ENCODE measurements around the gene FH.

Gene FH

GRCh38 chr1:241519308-241520079 lies at the start of gene FH:
Gene FH, minus strand, starts transcription at chr1:241519755. Its CDS starts 33 bp downstream, at chr1:241519722.
- peak; percentile 95 for DNase-seq

DNA sequence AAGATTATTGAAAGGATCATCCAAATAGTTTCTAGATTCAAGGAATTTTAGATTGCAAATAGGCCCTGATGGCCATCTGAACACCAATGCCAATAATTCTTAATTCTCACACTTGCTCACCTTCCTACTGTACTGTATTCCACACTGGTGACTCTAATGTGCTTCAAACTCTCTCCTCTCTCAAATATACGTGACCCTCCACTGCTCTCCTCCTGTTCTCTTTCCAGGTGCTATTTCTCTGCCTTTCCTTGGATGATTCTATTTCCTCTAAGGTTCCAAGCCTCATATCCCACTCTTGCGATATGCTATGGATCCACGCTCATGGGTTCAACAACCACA lies 41.3 kb upstream of the FH start:
- DNase-seq, result no peak

GRCh38 chr1:241560146-241560848 lies 40.7 kb upstream of the FH start:
- DNase-seq, result no peak

GRCh38 chr1:241557551-241558193 lies 38.1 kb upstream of the FH start:
- no peak for DNase-seq

DNA sequence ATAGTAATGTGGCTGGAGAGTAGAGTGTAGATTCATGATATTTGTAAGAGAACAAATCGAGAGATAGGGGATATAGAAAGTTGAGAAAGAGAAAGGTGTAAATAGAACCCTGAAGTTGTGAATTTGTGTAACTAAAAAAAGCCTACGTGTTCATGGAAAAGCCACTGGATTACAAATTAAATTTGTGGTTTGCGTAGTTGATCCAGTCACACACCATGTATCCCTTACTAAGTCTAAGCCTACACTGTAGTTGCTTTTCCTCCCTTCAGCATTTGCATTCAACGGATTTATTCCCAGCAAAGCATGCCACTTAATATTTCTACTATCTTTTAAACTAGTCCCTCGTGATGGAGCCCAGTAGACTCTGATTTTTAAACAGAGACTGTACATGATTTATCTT lies 37.5 kb upstream of the FH start:
- no peak for DNase-seq

DNA sequence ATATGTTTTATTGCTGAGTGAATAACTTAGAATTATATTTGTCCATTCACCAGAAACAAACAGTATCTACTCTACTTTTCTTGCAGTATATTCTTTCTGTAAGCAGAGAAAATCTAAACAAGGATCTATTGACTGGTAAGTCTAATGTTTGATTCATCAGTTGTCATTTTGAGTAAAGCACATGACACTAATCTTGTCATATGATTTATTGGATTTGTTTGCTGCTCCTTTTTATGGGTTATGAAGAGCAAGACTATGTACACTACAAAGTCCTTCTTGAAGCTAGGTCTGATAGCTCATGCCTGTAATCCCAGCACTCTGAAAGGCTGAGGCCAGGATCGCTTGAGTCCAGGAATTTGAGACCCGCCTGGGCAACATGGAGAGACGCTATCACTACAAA lies 36.0 kb upstream of the FH start:
- no peak for DNase-seq

DNA sequence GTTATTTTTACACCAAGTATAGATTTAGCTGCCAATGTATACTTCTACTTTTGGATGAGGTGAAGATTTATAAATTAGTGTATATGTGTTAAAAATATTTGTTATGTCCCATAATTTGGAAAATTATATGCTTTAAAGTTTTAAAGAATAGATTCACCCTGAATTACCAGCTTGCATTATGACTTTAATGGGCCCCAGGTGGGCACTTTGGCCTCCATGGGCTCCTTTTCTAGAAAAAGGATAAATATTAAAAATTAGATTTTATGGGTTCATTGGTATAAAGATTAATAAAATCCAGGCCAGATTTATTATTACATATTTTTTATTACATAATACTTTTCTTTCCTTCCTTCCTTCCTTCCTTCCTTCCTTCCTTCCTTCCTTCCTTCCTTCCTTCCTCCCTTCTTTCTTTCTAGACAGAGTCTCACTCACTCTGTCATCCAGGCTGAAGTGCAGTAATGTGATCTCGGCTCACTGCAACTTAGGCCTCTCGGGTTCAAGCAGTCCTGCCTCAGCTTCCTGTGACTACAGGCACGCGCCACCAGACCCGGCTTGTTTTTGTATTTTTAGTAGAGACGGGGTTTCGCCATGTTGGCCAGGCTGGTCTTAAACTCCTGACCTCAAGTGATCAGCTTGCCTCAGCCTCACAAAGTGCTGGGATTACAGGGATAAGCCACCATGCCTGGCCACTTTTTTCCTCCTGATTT lies 34.5 kb upstream of the FH start:
- no peak for DNase-seq

DNA sequence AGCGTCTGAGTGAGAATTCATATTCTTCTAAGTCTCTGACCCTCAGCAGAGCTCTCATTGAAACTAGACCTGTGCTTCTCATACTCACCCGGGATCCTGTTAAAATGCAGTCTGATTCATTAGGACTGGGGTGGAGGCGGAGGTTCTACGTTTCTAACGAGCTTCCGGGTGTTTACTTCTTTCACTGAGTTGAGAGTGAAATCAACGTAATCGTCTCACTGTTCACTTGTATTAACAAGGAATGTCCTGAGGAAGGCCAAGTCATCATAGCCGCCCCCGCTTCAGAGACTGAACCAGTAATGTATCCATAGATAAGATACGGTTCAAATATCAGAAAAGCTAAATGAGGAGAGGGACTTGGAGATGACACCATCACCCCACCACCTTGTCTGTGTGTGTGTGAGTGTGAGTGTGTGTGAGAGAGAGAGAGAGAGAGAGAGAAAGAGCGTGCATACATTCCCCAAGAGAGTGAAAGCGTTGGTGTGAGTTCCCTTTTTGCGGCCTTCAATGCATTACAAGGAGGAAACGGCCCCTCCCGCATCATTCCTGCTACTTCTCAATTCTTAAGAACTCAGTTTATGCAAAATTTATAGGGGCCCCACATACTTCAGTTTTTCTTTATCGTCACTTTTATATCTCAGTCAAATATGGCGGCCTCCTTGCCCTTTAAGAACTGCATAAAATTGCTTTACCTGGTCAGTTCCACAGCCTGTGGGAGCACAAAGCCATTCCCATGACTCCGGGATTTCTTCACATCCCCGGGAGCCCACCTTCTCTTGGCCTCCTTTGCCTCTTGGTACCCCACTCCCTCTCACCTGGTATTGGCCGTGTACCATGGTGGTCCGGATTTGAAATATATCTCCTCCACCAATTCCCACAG lies 32.4 kb upstream of the FH start:
- peak; percentile 79 for DNase-seq

GRCh38 chr1:241550318-241550717 lies 30.8 kb upstream of the FH start:
- DNase-seq, result no peak

DNA sequence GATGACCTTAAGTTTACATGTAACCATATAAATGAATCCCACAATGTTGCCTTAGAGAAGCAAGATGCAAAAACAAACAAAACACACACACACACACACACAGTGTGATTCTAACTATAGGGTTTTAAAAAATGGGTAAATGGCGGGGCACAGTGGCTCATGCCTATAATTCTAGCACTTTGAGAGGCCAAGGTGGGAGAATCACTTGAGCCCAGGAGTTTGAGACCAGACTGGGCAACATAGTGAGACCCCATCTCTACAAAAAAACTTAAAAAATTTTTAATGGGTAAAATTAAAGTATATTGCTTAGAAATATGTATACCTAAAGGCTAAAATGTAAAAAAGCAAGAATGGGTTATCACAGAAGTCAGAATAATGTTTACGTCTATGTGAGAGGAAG lies 28.5 kb upstream of the FH start:
- no peak for DNase-seq

DNA sequence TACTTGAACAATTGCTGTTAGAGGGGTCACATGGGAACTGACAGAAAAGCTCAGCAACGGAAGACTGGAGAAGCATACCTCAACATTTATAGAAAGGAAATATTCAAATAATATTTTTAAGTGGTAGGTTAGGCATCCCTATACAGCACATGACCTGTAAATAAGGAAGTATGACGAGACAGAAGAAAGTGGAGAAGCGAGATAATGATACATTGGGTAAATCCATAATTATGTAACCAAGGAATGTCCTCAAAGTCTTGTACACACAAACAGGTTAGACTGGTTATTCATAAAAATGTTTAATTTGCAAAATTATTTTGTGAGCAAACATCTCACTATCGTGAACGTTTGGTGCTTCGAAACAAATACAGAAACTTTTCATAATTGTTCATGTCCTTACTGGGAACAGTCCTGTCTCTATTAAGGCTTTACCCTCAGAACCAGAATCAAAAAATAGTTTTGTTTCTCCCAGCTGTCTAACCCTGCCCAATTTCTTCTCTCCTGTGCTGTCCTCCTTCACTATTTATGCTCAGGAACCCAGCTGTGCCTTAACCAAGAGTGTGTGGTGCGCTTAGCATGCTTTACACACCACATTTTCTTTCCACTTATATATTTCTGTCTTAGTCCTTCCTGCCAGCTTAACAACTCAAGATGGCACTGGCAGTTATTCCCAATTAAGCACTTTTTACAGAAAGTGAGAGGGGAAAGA lies 22.8 kb upstream of the FH start:
- DNase-seq, result no peak

DNA sequence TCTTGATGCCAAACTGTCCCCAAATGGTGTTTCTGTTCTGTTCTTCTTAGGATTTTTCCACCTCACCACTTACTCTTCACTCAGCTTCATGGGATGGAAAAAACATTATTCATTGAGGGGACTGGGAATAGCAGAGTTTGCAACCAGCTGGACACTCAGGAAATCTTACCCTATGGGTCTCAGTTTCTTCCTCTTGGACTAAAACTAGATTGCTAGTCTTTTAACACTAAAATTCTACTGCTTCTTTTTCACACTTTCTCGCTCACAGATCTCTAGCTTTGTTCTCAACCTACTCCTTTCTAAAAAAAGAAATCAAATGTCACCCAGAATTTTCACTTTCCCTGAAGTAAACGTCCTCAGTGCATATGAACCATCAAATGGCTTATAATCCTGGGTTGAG lies 17.4 kb upstream of the FH start:
- no peak for DNase-seq

DNA sequence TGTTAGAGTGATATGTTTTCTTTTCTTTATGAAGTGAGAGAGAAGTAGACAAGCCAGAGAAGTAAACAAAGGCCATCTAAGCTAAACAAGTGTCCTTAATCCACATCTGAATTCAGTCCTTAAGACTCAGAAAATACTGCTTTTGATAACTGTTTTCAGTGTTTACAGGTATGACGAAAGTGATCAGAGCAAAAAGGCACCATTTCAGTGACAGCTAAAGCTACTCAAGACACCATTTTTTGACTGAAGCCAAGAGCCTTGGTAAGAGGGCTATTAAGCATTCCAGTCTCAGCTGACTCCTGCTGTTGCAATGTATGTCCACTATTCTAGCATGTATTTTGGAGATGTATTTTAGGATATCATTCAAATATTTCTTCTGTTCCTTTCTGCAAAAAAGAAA lies 16.7 kb upstream of the FH start:
- no peak for DNase-seq

DNA sequence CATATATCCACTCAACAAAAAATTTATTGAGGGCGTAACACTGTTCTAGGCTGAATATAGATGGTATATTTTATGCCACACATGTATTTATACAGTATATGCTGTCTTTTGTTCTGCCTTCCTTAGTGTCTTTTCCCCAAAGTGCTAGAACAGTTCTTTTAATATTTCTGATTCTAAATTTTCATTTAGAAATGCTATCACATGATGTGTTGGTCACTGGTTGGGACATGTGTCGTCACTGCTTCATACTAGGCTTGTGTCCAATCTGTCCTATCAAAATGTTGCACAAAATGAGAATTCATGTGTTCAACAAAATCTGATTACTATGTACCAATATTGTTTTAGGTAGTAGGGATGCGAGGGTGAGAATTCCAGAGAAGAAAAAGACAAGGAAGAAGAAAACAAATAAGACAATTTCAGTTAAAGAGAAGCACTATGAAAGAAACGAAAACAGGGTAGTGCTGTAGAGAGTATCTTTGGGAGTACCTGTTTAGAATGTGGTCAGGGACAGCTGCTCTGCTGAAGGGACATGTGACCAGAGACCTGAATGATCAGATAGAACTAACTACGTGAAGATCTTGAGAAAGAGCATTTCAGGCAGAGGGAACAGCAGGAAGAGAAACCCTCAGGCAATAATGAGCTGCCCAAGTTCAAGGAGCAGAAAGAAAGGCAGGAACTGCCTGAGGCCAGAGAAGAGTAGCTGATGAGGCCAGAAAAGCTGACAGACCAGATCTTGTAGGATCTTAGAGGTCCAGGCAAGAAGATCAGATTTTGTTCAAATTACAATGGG lies 14.0 kb upstream of the FH start:
- no peak for DNase-seq

DNA sequence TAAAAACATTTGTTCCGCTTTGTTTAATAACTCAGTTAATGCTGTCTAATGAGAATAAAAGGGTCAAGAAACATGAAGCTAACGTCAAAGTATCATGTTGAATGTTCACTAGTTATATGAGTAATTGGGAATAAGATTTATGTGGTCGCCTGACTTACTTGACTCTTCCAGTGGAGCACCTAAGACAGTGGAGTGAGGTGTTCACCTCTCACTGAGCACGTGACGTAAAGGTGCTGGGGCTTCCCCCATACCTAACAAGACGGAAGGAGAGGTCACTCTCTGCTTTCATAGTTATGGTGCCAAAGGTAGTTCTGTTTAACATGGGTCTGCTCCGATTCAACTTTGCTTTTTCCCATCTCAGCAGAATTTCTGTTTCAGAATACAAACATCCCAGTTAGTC lies 13.3 kb upstream of the FH start:
- DNase-seq, result no peak

- DNase-seq, result no peak
Measured at GRCh38 chr1:241532162-241532531, 12.6 kb upstream of the FH start, which contains the start of gene KMO. Gene KMO, plus strand, starts transcription at chr1:241532378. Its CDS starts 67 bp downstream, at chr1:241532445.

DNA sequence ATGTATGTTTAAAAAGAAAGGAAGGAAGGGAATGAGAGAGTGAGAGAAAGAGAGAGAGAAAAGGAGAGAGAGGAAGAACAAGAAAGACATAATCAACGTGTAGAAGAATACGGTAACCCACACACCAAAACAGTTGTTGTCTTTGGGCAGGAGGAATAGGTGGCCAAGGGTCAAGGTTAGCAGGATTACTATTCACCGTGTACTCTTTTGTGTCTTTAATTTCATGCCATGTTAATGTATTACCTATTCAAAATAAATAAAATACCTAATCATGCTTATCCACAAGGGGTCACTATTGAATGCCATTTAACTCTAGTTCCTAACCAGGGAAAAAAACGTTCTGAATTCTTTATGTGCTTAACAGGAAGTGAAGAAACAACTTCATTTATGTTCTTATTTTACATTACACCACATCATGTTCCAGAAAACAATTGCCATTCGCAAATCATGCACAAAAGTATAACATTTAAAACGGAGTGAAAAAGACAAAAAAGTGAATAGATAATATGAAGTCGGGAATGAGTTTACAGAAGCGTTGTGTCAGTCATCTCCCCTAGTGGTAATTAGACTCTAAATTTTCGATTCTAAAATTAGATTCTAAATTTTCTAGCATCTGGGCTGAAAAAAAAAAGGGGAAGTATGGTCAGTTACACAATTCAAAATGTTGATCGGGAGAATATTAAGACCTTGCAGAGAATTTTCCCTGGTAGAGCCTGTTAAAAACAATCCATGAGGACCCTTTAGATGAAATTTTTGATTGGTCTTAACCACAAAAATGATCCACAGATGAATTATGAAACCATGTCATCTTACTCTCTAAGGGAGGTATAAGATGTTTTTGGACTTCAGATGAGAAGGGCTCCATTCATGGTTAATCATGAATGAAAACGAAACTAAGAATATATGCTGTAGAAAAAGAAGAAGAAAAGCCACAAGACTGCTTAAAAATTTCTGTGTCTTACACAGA lies 11.9 kb upstream of the FH start:
- DNase-seq, result peak; percentile 23

- no peak for DNase-seq
Measured at GRCh38 chr1:241527146-241527545, 7.6 kb upstream of the FH start.

- DNase-seq, result no peak
Measured at GRCh38 chr1:241525026-241525425, 5.5 kb upstream of the FH start.

DNA sequence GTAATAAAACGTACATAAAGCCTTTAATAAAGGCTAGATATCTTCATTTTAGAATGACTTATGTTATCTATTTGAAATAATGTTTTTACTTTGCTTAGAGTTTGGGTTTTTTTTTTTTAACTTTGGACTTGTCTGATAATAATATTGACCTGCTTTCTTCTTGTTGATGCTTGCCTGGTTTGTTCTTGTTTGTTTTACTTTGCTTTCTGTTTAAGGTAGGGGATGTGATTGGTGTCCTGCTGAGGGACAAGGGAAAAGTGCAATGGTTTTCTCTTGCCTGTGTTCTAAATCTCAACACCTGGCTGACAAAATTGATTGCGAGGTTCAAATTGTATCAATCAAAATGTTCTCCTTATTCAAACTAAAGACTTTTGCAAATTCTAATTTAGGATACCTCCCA lies 2.2 kb upstream of the FH start:
- no peak for DNase-seq

Data from GDM1 (cell line).